DND-41 (cell line): ENCODE results near the gene SPEM1.

Experiments
- EZH2 ChIP-seq: IDR thresholded peaks from 3 replicates; pipeline ENCODE4 v1.6.1; 2012; ENCODE audit warnings: borderline replicate concordance, low read depth, mild to moderate bottlenecking, moderate library complexity, low read length, inconsistent platforms; ENCODE audit not compliant: severe bottlenecking
- TF ChIP-seq, protein P1 (sequence below): IDR thresholded peaks from 2 replicates; pipeline ENCODE4 v1.5.1; 2012; ENCODE audit warnings: borderline replicate concordance, low read length, moderate library complexity, mild to moderate bottlenecking; ENCODE audit not compliant: poor library complexity, severe bottlenecking; ENCODE audit errors: extremely low read depth

DNA sequence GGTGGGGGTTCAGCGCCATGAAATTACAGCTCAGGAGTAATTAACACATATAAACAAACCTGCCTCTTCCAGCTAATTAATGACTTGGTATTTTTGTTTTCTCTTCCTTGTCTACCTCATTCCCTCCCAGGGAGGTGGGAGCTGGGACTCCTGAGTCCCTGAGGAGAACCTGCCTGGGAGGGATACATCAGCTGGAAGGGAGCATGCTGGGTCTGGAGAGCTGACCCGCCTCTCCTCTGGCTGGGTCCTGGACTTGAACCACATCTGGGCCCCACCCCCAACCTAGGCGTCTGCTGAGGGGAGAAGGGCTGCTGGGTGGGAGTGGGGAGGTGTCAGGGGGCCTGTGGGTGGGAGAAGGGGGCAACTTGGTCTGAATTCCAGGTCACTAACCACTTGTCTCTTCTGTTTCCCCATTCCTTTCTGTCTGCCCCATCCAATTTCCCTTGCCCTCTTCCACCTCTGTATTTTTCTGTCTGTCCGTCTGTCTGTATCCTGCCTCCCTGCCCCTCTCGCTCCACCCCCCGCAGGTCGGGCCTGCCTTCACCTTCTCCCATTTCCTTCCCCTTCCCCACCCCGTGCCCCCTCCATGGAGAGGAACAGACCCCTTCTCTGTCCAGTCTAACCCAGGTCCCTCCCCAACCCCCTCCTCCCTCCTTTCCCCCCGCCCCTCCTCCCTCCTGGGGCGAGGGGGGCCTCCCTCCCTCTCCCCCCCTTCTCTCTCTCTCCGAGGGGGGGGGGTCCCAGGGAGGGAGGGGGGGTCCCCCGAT lies 12.5 kb upstream of the SPEM1 start, which contains the start of gene NLGN2:
- TF ChIP-seq, protein P1, sequence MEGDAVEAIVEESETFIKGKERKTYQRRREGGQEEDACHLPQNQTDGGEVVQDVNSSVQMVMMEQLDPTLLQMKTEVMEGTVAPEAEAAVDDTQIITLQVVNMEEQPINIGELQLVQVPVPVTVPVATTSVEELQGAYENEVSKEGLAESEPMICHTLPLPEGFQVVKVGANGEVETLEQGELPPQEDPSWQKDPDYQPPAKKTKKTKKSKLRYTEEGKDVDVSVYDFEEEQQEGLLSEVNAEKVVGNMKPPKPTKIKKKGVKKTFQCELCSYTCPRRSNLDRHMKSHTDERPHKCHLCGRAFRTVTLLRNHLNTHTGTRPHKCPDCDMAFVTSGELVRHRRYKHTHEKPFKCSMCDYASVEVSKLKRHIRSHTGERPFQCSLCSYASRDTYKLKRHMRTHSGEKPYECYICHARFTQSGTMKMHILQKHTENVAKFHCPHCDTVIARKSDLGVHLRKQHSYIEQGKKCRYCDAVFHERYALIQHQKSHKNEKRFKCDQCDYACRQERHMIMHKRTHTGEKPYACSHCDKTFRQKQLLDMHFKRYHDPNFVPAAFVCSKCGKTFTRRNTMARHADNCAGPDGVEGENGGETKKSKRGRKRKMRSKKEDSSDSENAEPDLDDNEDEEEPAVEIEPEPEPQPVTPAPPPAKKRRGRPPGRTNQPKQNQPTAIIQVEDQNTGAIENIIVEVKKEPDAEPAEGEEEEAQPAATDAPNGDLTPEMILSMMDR = no peak
- TF ChIP-seq EZH2 = no peak
